ENCODE data around the gene BTF3L4. TPM values are rescaled to one million over a fixed set of nuclear protein-coding genes. Genes with fewer than 3 reads are reported as not detected.

BTF3L4 gene
- total RNA-seq, 2 experiments from 2014 or later, result 32.7 to 37.3 TPM

GRCh38 chr1:52102336-52103013, 46.4 kb downstream of the BTF3L4 start:
- Mint-ChIP-seq H3K4me3 (no peak overlapping the region), H3K36me3 (ENCODE audit: low read depth) (peaks cover 2% of the 10 kb centered on the region), H3K27ac (no peak overlapping the region), H3K9me3 (no peaks in the 10 kb centered on the region), H3K27me3 (peaks cover 3% of the 10 kb centered on the region), H3K4me1 (peaks cover 13% of the 10 kb centered on the region)
- DNase-seq, result no peak
- POLR2A ChIA-PET, result no interaction called here
- CTCF ChIA-PET, result no interaction called here

DNA sequence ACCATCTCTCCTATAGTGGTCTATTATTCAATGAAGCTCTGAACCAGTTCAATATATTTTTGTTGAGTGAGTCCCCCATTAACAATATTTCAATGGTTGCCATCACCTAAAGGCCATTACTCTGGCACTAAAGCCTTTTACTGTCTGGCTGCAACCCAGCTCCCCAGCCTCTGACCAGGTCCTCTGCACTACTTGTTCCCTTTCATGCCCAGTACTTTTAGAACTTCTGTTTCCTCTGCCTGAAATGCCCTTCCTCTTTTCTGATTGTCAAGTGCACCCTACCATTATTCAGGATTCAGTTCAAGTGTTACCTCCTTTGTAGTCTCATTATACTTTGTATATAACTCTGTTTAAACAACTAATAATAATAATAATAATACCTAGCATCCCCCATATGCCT, 55.4 kb downstream of the BTF3L4 start:
- Mint-ChIP-seq H3K4me1 (no peaks in the 10 kb centered on the region), H3K27ac (no peak overlapping the region), H3K4me3 (no peak overlapping the region), H3K9me3 (no peaks in the 10 kb centered on the region), H3K27me3 (no peaks in the 10 kb centered on the region), H3K36me3 (ENCODE audit: low read depth) (no peaks in the 10 kb centered on the region)
- ChIA-PET CTCF (interaction anchor here (0.6 kb wide), 1 partner anchor 249 kb away, joined by 3 read pairs; no protein-coding TSS in a partner anchor), POLR2A (no interaction called here)
- DNase-seq, result no peak

DNA sequence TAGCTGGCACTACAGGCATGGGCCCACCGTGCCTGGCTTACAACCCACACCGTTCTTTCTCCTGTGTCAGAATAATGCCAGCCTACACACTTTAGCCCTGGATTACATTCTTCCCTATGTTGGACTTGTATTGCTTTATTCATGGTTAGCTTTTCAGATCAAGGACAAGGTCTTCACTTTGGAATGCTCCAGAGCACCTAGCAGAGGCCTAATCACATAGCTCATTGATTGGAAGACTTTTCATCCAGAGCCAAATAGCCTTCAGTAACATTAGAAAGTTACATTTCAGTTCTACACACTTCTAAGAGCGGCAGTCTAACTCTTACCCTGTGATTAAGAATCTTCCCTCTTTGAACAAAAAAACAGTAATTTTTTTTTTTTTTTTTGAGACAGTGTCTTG, 56.4 kb downstream of the BTF3L4 start:
- POLR2A ChIA-PET, result no interaction called here
- no peak overlapping the region for H3K27ac Mint-ChIP-seq
- no peaks in the 10 kb centered on the region for H3K27me3 Mint-ChIP-seq
- no peak for DNase-seq
- H3K36me3 Mint-ChIP-seq (ENCODE audit: low read depth), result no peaks in the 10 kb centered on the region
- CTCF ChIA-PET, result interaction anchor here (0.7 to 1.7 kb wide), 3 partner anchors 9 to 71 kb away, joined by 3 to 6 read pairs (median 5); no protein-coding TSS in a partner anchor
- no peaks in the 10 kb centered on the region for H3K9me3 Mint-ChIP-seq
- H3K4me1 Mint-ChIP-seq, result peaks cover 1% of the 10 kb centered on the region
- no peak overlapping the region for H3K4me3 Mint-ChIP-seq

GRCh38 chr1:52119301-52120079, 63.4 kb downstream of the BTF3L4 start:
- H3K27ac Mint-ChIP-seq, result no peak overlapping the region
- no peaks in the 10 kb centered on the region for H3K36me3 Mint-ChIP-seq (ENCODE audit: low read depth)
- no peak overlapping the region for H3K4me3 Mint-ChIP-seq
- DNase-seq, result no peak
- POLR2A ChIA-PET, result no interaction called here
- CTCF ChIA-PET, result no interaction called here
- H3K27me3 Mint-ChIP-seq, result peaks cover 2% of the 10 kb centered on the region
- H3K9me3 Mint-ChIP-seq, result no peaks in the 10 kb centered on the region
- peaks cover 4% of the 10 kb centered on the region for H3K4me1 Mint-ChIP-seq

DNA sequence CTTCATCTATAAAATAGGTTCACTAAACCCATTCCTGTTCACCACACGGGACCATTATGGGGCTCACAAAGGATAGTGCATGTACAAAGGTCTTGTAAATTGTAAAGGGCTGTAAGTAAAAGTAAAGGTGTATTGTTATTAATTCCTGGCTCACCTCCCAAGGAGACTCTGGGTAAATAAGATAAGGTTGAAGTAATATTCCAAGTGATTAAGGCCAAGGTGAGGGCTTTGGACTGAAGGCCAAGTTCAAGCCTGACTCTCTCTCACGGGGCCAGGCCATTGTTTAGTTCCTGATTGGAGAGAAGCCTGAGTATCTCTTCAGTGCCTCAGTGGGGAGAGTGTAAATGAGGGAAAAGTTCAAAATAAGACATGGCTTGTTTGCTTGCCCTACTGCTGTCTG, 66.3 kb downstream of the BTF3L4 start:
- no peak for DNase-seq
- H3K27ac Mint-ChIP-seq, result no peak overlapping the region
- H3K27me3 Mint-ChIP-seq, result peaks cover 11% of the 10 kb centered on the region
- peaks cover 3% of the 10 kb centered on the region for H3K4me1 Mint-ChIP-seq
- H3K4me3 Mint-ChIP-seq, result no peak overlapping the region
- ChIA-PET CTCF (interaction anchor here (0.5 to 1.5 kb wide), 3 partner anchors 10 to 172 kb away, joined by 3 to 6 read pairs (median 4); no protein-coding TSS in a partner anchor), POLR2A (no interaction called here)
- no peaks in the 10 kb centered on the region for H3K36me3 Mint-ChIP-seq (ENCODE audit: low read depth)
- H3K9me3 Mint-ChIP-seq, result no peaks in the 10 kb centered on the region

DNA sequence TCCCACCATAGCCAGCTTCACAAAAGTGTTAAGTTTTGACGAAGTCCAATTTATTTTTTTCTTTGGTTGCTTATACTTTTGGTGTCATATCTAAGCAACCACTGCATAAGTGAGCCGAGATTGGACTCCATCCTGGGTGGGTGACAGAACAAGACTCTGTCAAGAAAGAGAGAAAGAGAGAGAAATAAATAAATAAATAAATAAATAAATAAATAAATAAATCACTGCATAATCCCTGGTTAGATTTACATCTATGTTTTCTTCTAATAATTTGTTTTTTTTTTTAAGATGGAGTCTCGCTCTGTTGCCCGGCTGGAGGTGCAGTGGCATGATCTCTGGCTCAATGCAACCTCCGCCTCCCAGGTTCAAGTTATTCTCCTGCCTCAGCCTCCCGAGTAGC, 67.5 kb downstream of the BTF3L4 start:
- peaks cover 22% of the 10 kb centered on the region for H3K27me3 Mint-ChIP-seq
- no peaks in the 10 kb centered on the region for H3K36me3 Mint-ChIP-seq (ENCODE audit: low read depth)
- H3K27ac Mint-ChIP-seq, result no peak overlapping the region
- ChIA-PET CTCF (no interaction called here), POLR2A (no interaction called here)
- DNase-seq, result no peak
- no peak overlapping the region for H3K4me3 Mint-ChIP-seq
- no peaks in the 10 kb centered on the region for H3K9me3 Mint-ChIP-seq
- no peaks in the 10 kb centered on the region for H3K4me1 Mint-ChIP-seq

- H3K4me3 Mint-ChIP-seq, result no peak overlapping the region
- ChIA-PET CTCF (interaction anchor here (0.6 to 1.4 kb wide), 2 partner anchors 14 to 79 kb away, joined by 3 to 4 read pairs; no protein-coding TSS in a partner anchor), POLR2A (no interaction called here)
- H3K36me3 Mint-ChIP-seq (ENCODE audit: low read depth), result no peaks in the 10 kb centered on the region
- peaks cover 30% of the 10 kb centered on the region for H3K27me3 Mint-ChIP-seq
- no peaks in the 10 kb centered on the region for H3K4me1 Mint-ChIP-seq
- DNase-seq, result no peak
- H3K9me3 Mint-ChIP-seq, result no peaks in the 10 kb centered on the region
- H3K27ac Mint-ChIP-seq, result no peak overlapping the region
Measured at GRCh38 chr1:52125736-52126359, 69.8 kb downstream of the BTF3L4 start.

DNA sequence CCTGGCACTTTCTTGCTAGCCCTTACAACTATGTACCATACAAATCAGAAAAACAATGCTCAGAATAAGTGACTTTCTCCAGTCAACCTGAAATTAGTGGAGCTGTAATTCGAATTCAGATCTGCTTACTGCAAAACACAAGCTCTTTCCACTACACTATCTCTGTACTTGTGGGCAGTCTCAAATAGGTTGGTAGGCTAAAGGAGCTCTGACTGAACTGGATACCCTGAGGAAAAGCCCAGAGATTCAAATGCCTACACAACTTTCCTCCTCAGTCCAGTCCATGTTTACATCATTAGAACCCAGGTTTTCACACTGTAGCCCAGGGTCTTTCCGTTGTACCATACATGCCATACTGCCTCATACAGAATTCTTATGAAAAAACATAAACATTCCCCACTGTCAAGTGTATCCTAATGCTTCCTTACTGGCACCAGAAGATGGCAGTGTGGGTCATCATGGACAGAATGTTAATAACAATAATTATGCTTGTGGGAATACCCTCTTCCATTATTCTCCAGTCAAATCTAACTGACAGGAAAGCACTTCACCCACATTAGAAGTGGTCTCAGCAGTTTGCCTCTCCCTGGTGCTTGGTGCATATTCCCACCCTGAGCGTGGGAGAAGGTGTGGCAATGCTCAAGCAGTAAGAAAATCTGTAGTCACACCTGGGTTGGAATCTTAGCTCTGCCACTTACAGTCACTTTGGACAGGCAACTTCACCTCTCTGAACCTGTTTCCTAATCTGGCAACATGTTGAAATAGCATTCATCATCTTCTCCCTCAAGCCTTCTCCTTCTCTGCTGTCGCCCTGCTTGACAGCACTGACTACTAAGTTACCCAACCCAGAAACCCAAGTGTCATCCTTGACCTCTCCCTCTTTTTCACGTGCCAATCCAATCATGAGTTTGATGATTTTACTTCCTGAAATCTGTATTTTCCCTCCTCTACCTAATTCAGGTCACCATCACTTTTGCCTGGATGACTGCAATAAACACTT, 71.4 kb downstream of the BTF3L4 start:
- Mint-ChIP-seq H3K36me3 (ENCODE audit: low read depth) (no peaks in the 10 kb centered on the region), H3K27ac (no peak overlapping the region), H3K9me3 (no peaks in the 10 kb centered on the region), H3K4me3 (no peak overlapping the region), H3K4me1 (no peaks in the 10 kb centered on the region), H3K27me3 (peaks cover 34% of the 10 kb centered on the region)
- POLR2A ChIA-PET, result no interaction called here
- CTCF ChIA-PET, result interaction anchor here (0.6 to 1.0 kb wide), 3 partner anchors 39 to 160 kb away, joined by 3 read pairs; no protein-coding TSS in a partner anchor
- peak; percentile 28 for DNase-seq

- peak; percentile 11 for DNase-seq
- Mint-ChIP-seq H3K27me3 (peaks cover 28% of the 10 kb centered on the region), H3K4me1 (peaks cover 33% of the 10 kb centered on the region), H3K9me3 (no peaks in the 10 kb centered on the region), H3K36me3 (ENCODE audit: low read depth) (no peaks in the 10 kb centered on the region), H3K27ac (no peak overlapping the region), H3K4me3 (no peak overlapping the region)
- ChIA-PET POLR2A (no interaction called here), CTCF (interaction anchor here (0.7 to 1.2 kb wide), 4 partner anchors 11 to 224 kb away, joined by 3 to 4 read pairs (median 4); no protein-coding TSS in a partner anchor)
Measured at GRCh38 chr1:52139817-52140540, 83.9 kb downstream of the BTF3L4 start.

Measured in activated CD4-positive, alpha-beta T cell treated with anti-CD3 and anti-CD28 coated beads, Interleukin-2, amount 10 ng/mL, durations not matched to agents 7 days and 5 days (primary cell).